GM23248 (cell line): Measurements from ENCODE around the gene MXD3. TPM values are rescaled to one million over a fixed set of nuclear protein-coding genes. Genes with fewer than 3 reads are reported as not detected.
"Not testable (repeated sequence)": the region's sequence is repeated elsewhere in the genome, so short reads cannot be mapped to it uniquely, and the experiment has no call there.

Experiments used
- DNase-seq: peaks from one replicate; pipeline ENCODE4 v3.0.0-alpha.2; 2015
- H2AFZ ChIP-seq: fragments of 200-600 bp; sonication (generic); 2 replicates; pipeline ENCODE4 v1.6.1; 2016; ENCODE audit warnings: antibody characterized with exemption
- H3F3A ChIP-seq: fragments of 200-600 bp; sonication (generic); 2 replicates; pipeline ENCODE4 v1.6.1; 2016; ENCODE audit warnings: mild to moderate bottlenecking, antibody characterized with exemption, mixed run types; ENCODE audit not compliant: insufficient read depth
- H3K27ac ChIP-seq: fragments of 200-600 bp; sonication (generic); 2 replicates; pipeline ENCODE4 v1.5.1; 2016; ENCODE audit warnings: mild to moderate bottlenecking
- H3K27me3 ChIP-seq: fragments of 200-600 bp; sonication (generic); replicated peaks from 2 replicates; pipeline ENCODE4 v1.6.1; 2016; ENCODE audit warnings: mild to moderate bottlenecking; ENCODE audit not compliant: insufficient read depth
- H3K36me3 ChIP-seq: fragments of 200-600 bp; sonication (generic); 2 replicates; pipeline ENCODE4 v1.6.1; 2016; ENCODE audit warnings: low read depth, mild to moderate bottlenecking
- H3K4me1 ChIP-seq: fragments of 200-600 bp; sonication (generic); 2 replicates; pipeline ENCODE4 v1.6.1; 2016; ENCODE audit warnings: mild to moderate bottlenecking; ENCODE audit not compliant: insufficient read depth
- H3K4me2 ChIP-seq: fragments of 200-600 bp; sonication (generic); one replicate; pipeline ENCODE4 v1.6.1; 2016; ENCODE audit warnings: mild to moderate bottlenecking; ENCODE audit not compliant: unreplicated experiment
- H3K4me3 ChIP-seq: fragments of 200-600 bp; sonication (generic); 2 replicates; pipeline ENCODE4 v1.5.1; 2016; ENCODE audit warnings: mild to moderate bottlenecking
- H3K79me2 ChIP-seq: fragments of 200-600 bp; sonication (generic); 2 replicates; pipeline ENCODE4 v1.6.1; 2016; ENCODE audit warnings: mild to moderate bottlenecking; ENCODE audit not compliant: insufficient read depth
- H3K9ac ChIP-seq: fragments of 200-600 bp; sonication (generic); 2 replicates; pipeline ENCODE4 v1.6.1; 2016; ENCODE audit warnings: mild to moderate bottlenecking
- H3K9me2 ChIP-seq: fragments of 200-600 bp; sonication (generic); 2 replicates; pipeline ENCODE4 v1.6.1; 2016; ENCODE audit warnings: mixed run types, mild to moderate bottlenecking, moderate library complexity; ENCODE audit not compliant: insufficient read depth
- H3K9me3 ChIP-seq: fragments of 200-600 bp; sonication (generic); one replicate; pipeline ENCODE4 v1.6.1; 2017; ENCODE audit warnings: low read depth
- H4K20me1 ChIP-seq: fragments of 200-600 bp; sonication (generic); 2 replicates; pipeline ENCODE4 v1.6.0; 2016; ENCODE audit not compliant: insufficient read depth
- EZH2 ChIP-seq: fragments of 200-600 bp; sonication (generic); IDR thresholded peaks from 2 replicates; pipeline ENCODE4 v1.6.1; 2018; ENCODE audit warnings: antibody characterized with exemption, mild to moderate bottlenecking; ENCODE audit not compliant: insufficient read depth, poor library complexity, severe bottlenecking
- EZH2phosphoT487 ChIP-seq: fragments of 200-600 bp; sonication (generic); IDR thresholded peaks from 2 replicates; pipeline ENCODE4 v1.6.1; 2018; ENCODE audit warnings: antibody characterized with exemption, moderate library complexity, mild to moderate bottlenecking, low read depth; ENCODE audit not compliant: insufficient read depth
- WGBS, 2 experiments: methylation state at CpG; one replicate each; pipeline ENCODE4 v1.1.6; 2015 to 2017; ENCODE audit warnings: low lambda C conversion rate in 2 of 2, low coverage in 1 of 2; ENCODE audit errors: missing lambda C conversion rate in 2 of 2; 5-methylcytosine and 5-hydroxymethylcytosine counted together
- in situ Hi-C: fragments of 300-500 bp; cut with MboI; formaldehyde crosslinking; loops from 2 replicates; pipeline ENCODE4 v1.15.0; 2020
- polyA plus RNA-seq: library from polyadenylated mRNA; unstranded; fragments of >200 nt; fragmentation: Nextera tagmentation; extraction: Ambion mirVana; gene quantifications from 2 replicates; pipeline ENCODE4 v1.2.1, GENCODE V29; 2016
- total RNA-seq: library from RNA; depleted of rRNA; stranded (reverse); fragments of >200 nt; shearing (Covaris generic); gene quantifications from 2 replicates; pipeline ENCODE4 v1.2.3, GENCODE V29; 2014; rRNA removed

Gene MXD3
- total and polyA plus RNA-seq, 2 experiments from 2014 or later: 6.5 to 7.8 TPM

- no peak for TF ChIP-seq EZH2phosphoT487
- no peak for TF ChIP-seq EZH2
- no peak overlapping the region for H3K4me2 ChIP-seq
- no peak overlapping the region for H3K9ac ChIP-seq
- no peaks in the 10 kb centered on the region for H3K79me2 ChIP-seq
- no peak overlapping the region for H2AFZ ChIP-seq
- in situ Hi-C loops: no loop called here
- no peaks in the 10 kb centered on the region for H3K4me1 ChIP-seq
- H4K20me1 ChIP-seq: no peaks in the 10 kb centered on the region
- no peaks in the 10 kb centered on the region for H3F3A ChIP-seq
- no peak for DNase-seq
- H3K9me2 ChIP-seq: no peaks in the 10 kb centered on the region
- H3K9me3 ChIP-seq: no peaks in the 10 kb centered on the region
- H3K36me3 ChIP-seq: peaks cover 56% of the 10 kb centered on the region; the same call in 1 of the 2 replicates
- H3K27me3 ChIP-seq: no peaks in the 10 kb centered on the region
- H3K4me3 ChIP-seq: no peak overlapping the region
- no peak overlapping the region for H3K27ac ChIP-seq
- 95 to 96% methylated on average over 7 of the region's 7 CpGs for WGBS, 2 experiments
Observed at GRCh38 chr5:177260961-177261360, 50.7 kb downstream of the MXD3 start.

- H3K9me2 ChIP-seq, H3K9me3 ChIP-seq, H3K27me3 ChIP-seq, H3K27ac ChIP-seq, H3K79me2 ChIP-seq, H3K9ac ChIP-seq, H3K4me2 ChIP-seq, H3F3A ChIP-seq, H2AFZ ChIP-seq, DNase-seq, H3K4me1 ChIP-seq, H3K4me3 ChIP-seq, in situ Hi-C loops, H4K20me1 ChIP-seq: not testable (repeated sequence)
- peaks cover 62% of the 10 kb centered on the region; the same call in 1 of the 2 replicates for H3K36me3 ChIP-seq
- 97% methylated on average over 7 of the region's 7 CpGs for WGBS, 2 experiments
Observed at GRCh38 chr5:177258711-177259110, 53.0 kb downstream of the MXD3 start.

Other genes starting within 250 kb of the MXD3 start
- not detected in 2 replicates for gene FGFR4, start 225.0 kb downstream of the MXD3 start, total RNA-seq
- 0.10 TPM in 1 of 2 replicates, not detected in the other for gene FGFR4, start 225.0 kb downstream of the MXD3 start, polyA plus RNA-seq
- gene NSD1, start 178.1 kb downstream of the MXD3 start, total RNA-seq: 29.7 and 31.9 TPM in 2 replicates
- 25.9 and 26.9 TPM in 2 replicates for gene NSD1, start 178.1 kb downstream of the MXD3 start, polyA plus RNA-seq
- 31.5 and 35.9 TPM in 2 replicates for gene RAB24, start 8.2 kb downstream of the MXD3 start, total RNA-seq
- gene RAB24, start 8.2 kb downstream of the MXD3 start, polyA plus RNA-seq: 26.6 and 28.9 TPM in 2 replicates
- gene PRELID1, start 8.1 kb downstream of the MXD3 start, total RNA-seq: 184 and 212 TPM in 2 replicates
- 253 and 255 TPM in 2 replicates for gene PRELID1, start 8.1 kb downstream of the MXD3 start, polyA plus RNA-seq
- gene LMAN2, start 39.8 kb upstream of the MXD3 start, total RNA-seq: 313 and 389 TPM in 2 replicates
- 303 and 313 TPM in 2 replicates for gene LMAN2, start 39.8 kb upstream of the MXD3 start, polyA plus RNA-seq
- 4.3 and 6.4 TPM in 2 replicates for gene RGS14, start 46.0 kb upstream of the MXD3 start, total RNA-seq
- 2.2 and 2.5 TPM in 2 replicates for gene RGS14, start 46.0 kb upstream of the MXD3 start, polyA plus RNA-seq
- not detected in 2 replicates for gene SLC34A1, start 72.5 kb upstream of the MXD3 start, total RNA-seq
- gene SLC34A1, start 72.5 kb upstream of the MXD3 start, polyA plus RNA-seq: not detected in 2 replicates
- gene PFN3, start 88.8 kb upstream of the MXD3 start, total RNA-seq: not detected in 2 replicates
- not detected in 2 replicates for gene PFN3, start 88.8 kb upstream of the MXD3 start, polyA plus RNA-seq
- gene F12, start 97.7 kb upstream of the MXD3 start, total RNA-seq: 0.43 and 1.3 TPM in 2 replicates
- 1.2 and 1.8 TPM in 2 replicates for gene F12, start 97.7 kb upstream of the MXD3 start, polyA plus RNA-seq
- gene GRK6, start 114.8 kb upstream of the MXD3 start, total RNA-seq: 17.3 and 30.4 TPM in 2 replicates
- 7.7 and 13.5 TPM in 2 replicates for gene GRK6, start 114.8 kb upstream of the MXD3 start, polyA plus RNA-seq
- 23.9 and 24.8 TPM in 2 replicates for gene PRR7, start 134.9 kb upstream of the MXD3 start, total RNA-seq
- 10.5 and 11.1 TPM in 2 replicates for gene PRR7, start 134.9 kb upstream of the MXD3 start, polyA plus RNA-seq
- gene DBN1, start 161.7 kb upstream of the MXD3 start, total RNA-seq: 224 and 257 TPM in 2 replicates
- gene DBN1, start 161.7 kb upstream of the MXD3 start, polyA plus RNA-seq: 160 and 163 TPM in 2 replicates
- gene PDLIM7, start 185.7 kb upstream of the MXD3 start, total RNA-seq: 320 and 357 TPM in 2 replicates
- 551 and 556 TPM in 2 replicates for gene PDLIM7, start 185.7 kb upstream of the MXD3 start, polyA plus RNA-seq
- 0.25 and 0.97 TPM in 2 replicates for gene DOK3, start 197.9 kb upstream of the MXD3 start, total RNA-seq
- gene DOK3, start 197.9 kb upstream of the MXD3 start, polyA plus RNA-seq: 0.76 and 0.80 TPM in 2 replicates
- 78.5 and 117 TPM in 2 replicates for gene DDX41, start 205.1 kb upstream of the MXD3 start, total RNA-seq
- 63.0 and 67.9 TPM in 2 replicates for gene DDX41, start 205.1 kb upstream of the MXD3 start, polyA plus RNA-seq
- 21.9 and 22.9 TPM in 2 replicates for gene FAM193B, start 242.7 kb upstream of the MXD3 start, total RNA-seq
- 6.1 and 8.0 TPM in 2 replicates for gene FAM193B, start 242.7 kb upstream of the MXD3 start, polyA plus RNA-seq